A673 (cell line): Measurements from ENCODE around the gene ACTN4.

Experiments used
- CTCF ChIP-seq: fragments of 300-800, 200-600 bp; sonication (generic); conservative IDR thresholded peaks from 2 replicates; pipeline ENCODE4 v1.5.1; 2017; ENCODE audit warnings: low read depth, mild to moderate bottlenecking, antibody characterized with exemption, low read length, moderate library complexity, mixed read lengths
- EZH2 ChIP-seq: fragments of 200-600 bp; sonication (generic); IDR thresholded peaks from 2 replicates; pipeline ENCODE4 v1.6.1; 2017; ENCODE audit warnings: borderline replicate concordance, low read depth, mild to moderate bottlenecking, mixed read lengths, antibody characterized with exemption, low read length; ENCODE audit not compliant: poor library complexity, severe bottlenecking

GRCh38 chr19:38616265-38616664 is 31.2 kb upstream of the ACTN4 start:
- no peak for TF ChIP-seq CTCF
- no peak for TF ChIP-seq EZH2
